Adipocyte (in vitro differentiated cells): ENCODE data around the gene AKAP11.
A peak's percentile ranks its signal among the peaks of the same experiment; 100 is the strongest.

ENCODE experiments used
- DNase-seq: peaks from one replicate; pipeline ENCODE4 v3.0.0-alpha.2; 2015; ENCODE audit warnings: low read depth
- H3K27me3 ChIP-seq: replicated peaks from 2 replicates; pipeline ENCODE4 v1.7.0; 2013; ENCODE audit warnings: mild to moderate bottlenecking, low read length, moderate library complexity; ENCODE audit not compliant: control insufficient read depth, insufficient read depth
- H3K36me3 ChIP-seq: 2 replicates; pipeline ENCODE4 v1.7.0; 2013; ENCODE audit warnings: low read length, mild to moderate bottlenecking, moderate library complexity; ENCODE audit not compliant: control insufficient read depth, insufficient read depth, severe bottlenecking
- H3K4me1 ChIP-seq: 2 replicates; pipeline ENCODE4 v1.7.0; 2013; ENCODE audit warnings: mild to moderate bottlenecking, low read length, moderate library complexity; ENCODE audit not compliant: control insufficient read depth, insufficient read depth
- H3K4me3 ChIP-seq: 2 replicates; pipeline ENCODE4 v1.7.0; 2013; ENCODE audit warnings: mild to moderate bottlenecking, low read length, moderate library complexity
- H3K9ac ChIP-seq: 2 replicates; pipeline ENCODE4 v1.7.0; 2013; ENCODE audit warnings: mild to moderate bottlenecking, low read length, moderate library complexity
- H3K9me3 ChIP-seq: 2 replicates; pipeline ENCODE4 v1.7.0; 2013; ENCODE audit warnings: mild to moderate bottlenecking, low read length, moderate library complexity; ENCODE audit not compliant: control insufficient read depth

Gene AKAP11

GRCh38 chr13:42274386-42275097, 2.6 kb downstream of the AKAP11 start:
- H3K4me1 ChIP-seq = peaks cover 38% of the 10 kb centered on the region
- H3K9ac ChIP-seq = peak overlapping the region; percentile 92
- no peaks in the 10 kb centered on the region for H3K27me3 ChIP-seq
- no peak overlapping the region for H3K4me3 ChIP-seq
- H3K9me3 ChIP-seq = no peaks in the 10 kb centered on the region
- DNase-seq = no peak
- H3K36me3 ChIP-seq = no peaks in the 10 kb centered on the region

- Histone ChIP-seq H3K4me3 (no peak overlapping the region), H3K9ac (no peak overlapping the region)
- no peak for DNase-seq
Observed at GRCh38 chr13:42275098-42275471, 3.1 kb downstream of the AKAP11 start.

GRCh38 chr13:42275506-42275905, 3.6 kb downstream of the AKAP11 start:
- H3K9ac ChIP-seq = no peak overlapping the region
- no peaks in the 10 kb centered on the region for H3K9me3 ChIP-seq
- H3K4me3 ChIP-seq = no peak overlapping the region
- peaks cover 38% of the 10 kb centered on the region for H3K4me1 ChIP-seq
- DNase-seq = no peak
- no peaks in the 10 kb centered on the region for H3K27me3 ChIP-seq
- H3K36me3 ChIP-seq = no peaks in the 10 kb centered on the region

More at GRCh38 chr13:42275098-42275471, 3.1 kb downstream of the AKAP11 start:
- Histone ChIP-seq H3K9me3 (no peaks in the 10 kb centered on the region), H3K4me1 (peaks cover 38% of the 10 kb centered on the region), H3K27me3 (no peaks in the 10 kb centered on the region), H3K36me3 (no peaks in the 10 kb centered on the region)

- Histone ChIP-seq H3K36me3 (no peaks in the 10 kb centered on the region), H3K4me1 (peaks cover 34% of the 10 kb centered on the region), H3K9ac (no peak overlapping the region), H3K27me3 (no peaks in the 10 kb centered on the region), H3K9me3 (no peaks in the 10 kb centered on the region), H3K4me3 (no peak overlapping the region)
- DNase-seq = no peak
Observed at GRCh38 chr13:42276683-42277082, 4.7 kb downstream of the AKAP11 start.

DNA sequence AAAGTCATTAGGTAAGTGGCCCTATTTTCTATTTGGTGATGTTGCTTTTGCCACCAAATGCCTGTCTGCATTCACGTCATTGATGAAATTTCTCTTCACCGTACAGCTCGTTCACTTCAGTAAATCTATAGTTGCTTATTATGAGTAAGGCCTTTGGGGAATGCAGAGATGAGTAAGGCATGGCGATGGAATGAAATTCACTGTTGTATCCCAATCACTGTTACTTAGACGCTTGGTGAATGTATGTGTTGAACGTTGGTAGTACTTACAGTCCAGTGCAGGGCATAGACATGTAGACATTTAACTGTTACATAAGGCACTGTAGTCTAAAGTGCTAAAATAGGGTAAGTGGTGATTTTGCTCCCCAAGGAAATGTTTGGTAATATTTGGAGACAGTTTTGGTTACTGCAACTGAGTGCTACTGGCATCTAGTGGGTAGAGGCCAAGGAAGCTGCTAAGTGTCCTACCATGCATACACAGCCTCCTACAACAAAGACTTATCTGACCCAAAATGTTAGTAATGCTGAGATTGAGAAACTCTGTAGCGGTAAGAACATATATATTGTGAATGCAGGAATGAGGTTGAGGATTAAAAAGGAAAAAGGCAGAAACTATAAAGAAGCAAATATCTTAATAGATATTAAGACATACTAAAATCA, 5.8 kb downstream of the AKAP11 start:
- Histone ChIP-seq H3K9me3 (no peaks in the 10 kb centered on the region), H3K4me1 (peaks cover 34% of the 10 kb centered on the region), H3K4me3 (peak overlapping the region; percentile 42), H3K9ac (no peak overlapping the region), H3K27me3 (no peaks in the 10 kb centered on the region), H3K36me3 (no peaks in the 10 kb centered on the region)
- DNase-seq = no peak

DNA sequence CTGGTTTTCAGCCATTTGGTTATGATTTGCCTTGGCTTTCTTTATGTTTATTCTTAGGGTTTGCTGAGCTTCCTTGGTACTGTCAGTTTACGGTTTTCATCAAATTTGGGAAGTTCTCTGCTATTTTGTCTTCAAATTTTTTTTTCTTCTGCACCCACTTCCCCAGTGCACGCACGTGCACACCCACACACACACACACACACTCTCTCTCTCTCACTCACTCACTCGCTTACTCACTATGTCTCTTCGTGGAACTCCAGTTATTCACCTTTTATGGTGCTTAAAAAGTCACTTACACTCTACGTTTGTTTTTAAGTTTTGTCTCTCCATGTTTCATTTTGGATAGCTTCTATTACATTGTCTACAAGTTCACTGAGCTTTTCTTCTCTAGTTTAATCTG, 7.1 kb downstream of the AKAP11 start:
- no peak overlapping the region for H3K4me3 ChIP-seq
- H3K9ac ChIP-seq = no peak overlapping the region

DNA sequence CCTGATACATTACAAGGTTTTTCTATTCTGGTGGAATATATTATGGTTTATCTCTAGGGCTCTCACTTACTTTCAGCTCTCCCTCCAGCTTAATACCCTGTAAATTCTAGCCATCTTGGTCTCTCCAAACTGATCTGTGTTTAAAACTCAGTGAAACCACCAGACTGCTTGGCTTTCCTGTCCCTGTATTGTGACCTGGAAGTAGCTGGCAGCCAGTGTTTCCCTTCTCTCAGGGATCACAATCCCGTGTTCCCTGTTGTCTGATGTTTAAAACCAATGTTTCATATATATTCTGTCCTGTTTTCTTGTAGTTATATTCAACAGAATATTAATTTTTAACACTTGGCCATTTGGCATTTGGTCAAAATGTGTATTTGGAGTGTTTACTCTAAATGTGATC, 8.0 kb downstream of the AKAP11 start:
- Histone ChIP-seq H3K4me1 (peaks cover 13% of the 10 kb centered on the region), H3K9ac (no peak overlapping the region), H3K36me3 (no peaks in the 10 kb centered on the region), H3K9me3 (no peaks in the 10 kb centered on the region), H3K27me3 (no peaks in the 10 kb centered on the region), H3K4me3 (no peak overlapping the region)
- no peak for DNase-seq

More for the DNA sequence above, 7.1 kb downstream of the AKAP11 start:
- no peaks in the 10 kb centered on the region for H3K36me3 ChIP-seq
- no peaks in the 10 kb centered on the region for H3K9me3 ChIP-seq
- DNase-seq = no peak
- H3K27me3 ChIP-seq = no peaks in the 10 kb centered on the region
- H3K4me1 ChIP-seq = peaks cover 22% of the 10 kb centered on the region

DNA sequence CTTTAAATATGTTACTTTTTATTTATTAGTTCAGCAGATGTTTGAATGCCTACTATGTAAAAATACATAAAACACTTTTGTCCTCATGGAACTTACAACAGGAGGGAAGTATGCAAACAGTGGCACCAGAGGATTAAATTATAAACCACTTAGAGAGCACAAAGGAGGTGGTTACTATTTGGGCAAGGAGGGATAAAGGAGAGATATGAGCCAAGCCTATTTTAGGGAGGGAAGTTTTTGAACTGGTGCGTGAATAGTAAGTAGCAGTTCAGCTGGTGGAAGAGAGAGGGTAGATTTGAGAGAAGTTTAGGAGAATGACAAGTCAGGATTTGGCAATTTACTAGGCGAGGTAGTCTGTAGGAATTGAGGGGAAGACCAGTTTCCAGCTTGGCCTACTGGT, 8.6 kb downstream of the AKAP11 start:
- no peak for DNase-seq
- H3K4me3 ChIP-seq = no peak overlapping the region
- no peaks in the 10 kb centered on the region for H3K9me3 ChIP-seq

DNA sequence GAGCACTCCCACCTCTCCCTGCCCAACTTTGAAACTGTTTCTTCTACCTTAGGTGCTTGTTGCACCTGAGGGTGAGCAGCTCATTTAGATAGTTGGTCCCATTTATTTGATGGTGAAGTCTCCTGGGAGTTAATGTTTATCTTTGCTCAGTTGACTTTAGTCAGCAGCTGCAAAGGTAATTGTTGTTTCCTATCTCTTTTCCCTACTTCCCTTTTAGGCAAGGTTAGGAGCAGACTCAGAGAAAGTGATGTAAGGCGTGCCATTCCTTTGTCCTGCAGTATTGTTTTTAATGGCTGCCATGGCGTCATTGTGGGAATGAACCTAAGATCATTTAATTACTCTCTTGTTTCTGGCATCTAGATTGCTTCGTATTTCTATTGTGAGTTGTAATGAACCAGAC, 11.6 kb downstream of the AKAP11 start:
- H3K9me3 ChIP-seq = no peaks in the 10 kb centered on the region

More for the DNA sequence above, 8.6 kb downstream of the AKAP11 start:
- H3K9ac ChIP-seq = no peak overlapping the region
- H3K27me3 ChIP-seq = no peaks in the 10 kb centered on the region
- H3K36me3 ChIP-seq = no peaks in the 10 kb centered on the region
- H3K4me1 ChIP-seq = peaks cover 12% of the 10 kb centered on the region

GRCh38 chr13:42284068-42284467, 12.1 kb downstream of the AKAP11 start:
- DNase-seq = no peak
- no peak overlapping the region for H3K9ac ChIP-seq
- H3K36me3 ChIP-seq = peaks cover 30% of the 10 kb centered on the region
- H3K4me3 ChIP-seq = no peak overlapping the region
- peaks cover 6% of the 10 kb centered on the region for H3K4me1 ChIP-seq
- no peaks in the 10 kb centered on the region for H3K27me3 ChIP-seq
- no peaks in the 10 kb centered on the region for H3K9me3 ChIP-seq

More for the DNA sequence above, 11.6 kb downstream of the AKAP11 start:
- no peak for DNase-seq
- Histone ChIP-seq H3K9ac (no peak overlapping the region), H3K27me3 (no peaks in the 10 kb centered on the region), H3K4me3 (no peak overlapping the region), H3K36me3 (peaks cover 25% of the 10 kb centered on the region), H3K4me1 (peaks cover 2% of the 10 kb centered on the region)

DNA sequence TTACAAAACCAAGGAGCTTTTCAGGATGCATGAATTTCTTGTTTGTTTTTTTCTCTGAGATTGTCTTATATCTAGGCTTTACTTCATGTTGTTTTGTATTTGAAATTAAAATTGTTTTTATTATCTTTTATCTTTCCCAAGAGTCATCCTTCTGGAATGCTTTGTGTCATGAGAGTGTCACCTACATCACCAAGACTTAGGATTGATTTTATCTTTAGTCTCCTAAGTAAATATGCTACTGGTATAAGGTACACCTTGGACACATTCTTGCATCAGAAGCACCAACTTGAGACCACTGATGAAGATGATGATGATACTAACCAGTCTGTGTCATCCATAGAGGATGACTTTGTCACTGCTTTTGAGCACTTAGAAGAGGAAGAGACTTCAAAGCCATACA, 26.4 kb downstream of the AKAP11 start:
- no peaks in the 10 kb centered on the region for H3K27me3 ChIP-seq
- H3K9me3 ChIP-seq = no peaks in the 10 kb centered on the region
- DNase-seq = no peak
- H3K4me1 ChIP-seq = no peaks in the 10 kb centered on the region
- H3K9ac ChIP-seq = no peak overlapping the region
- no peak overlapping the region for H3K4me3 ChIP-seq
- H3K36me3 ChIP-seq = peaks cover 72% of the 10 kb centered on the region
